ENCODE data around the gene AVEN.

AVEN gene

GRCh38 chr15:34011481-34011880, 27.5 kb downstream of the AVEN start:
- Histone ChIP-seq H2AFZ (ENCODE audit: low read length) (no peak overlapping the region), H3K9ac (ENCODE audit: low read length) (no peak overlapping the region), H3K4me1 (ENCODE audit: low read length) (no peaks in the 10 kb centered on the region), H3K36me3 (replicated peaks; ENCODE audit: insufficient read depth, low read length) (no peaks in the 10 kb centered on the region), H3K9me2 (replicated peaks; ENCODE audit: insufficient read depth, low read length) (no peaks in the 10 kb centered on the region), H3K4me2 (ENCODE audit: low read depth, low read length) (no peak overlapping the region), H3K27ac (ENCODE audit: low read length) (no peak overlapping the region), H3K4me3 (ENCODE audit: low read length) (no peak overlapping the region), H3F3A (ENCODE audit: insufficient read depth, low read length) (no peaks in the 10 kb centered on the region), H3K9me3 (replicated peaks; ENCODE audit: insufficient read depth, low read length) (no peaks in the 10 kb centered on the region), H4K20me1 (ENCODE audit: insufficient read depth, low read length) (no peaks in the 10 kb centered on the region), H3K79me2 (ENCODE audit: low read length) (no peaks in the 10 kb centered on the region), H3K27me3 (replicated peaks; ENCODE audit: insufficient read depth, low read length) (no peaks in the 10 kb centered on the region)
- no peak for TF ChIP-seq CTCF (IDR thresholded peaks at IDR 0.05; ENCODE audit: low read length)
- no peak for TF ChIP-seq EZH2 (optimal IDR thresholded peaks at IDR 0.05; ENCODE audit: low read depth, low read length)
- no peak for TF ChIP-seq EZH2phosphoT487 (IDR thresholded peaks at IDR 0.05; ENCODE audit: low read length)
- DNase-seq: no peak

GRCh38 chr15:34010921-34011320, 28.1 kb downstream of the AVEN start:
- H3F3A ChIP-seq (ENCODE audit: insufficient read depth, low read length): no peaks in the 10 kb centered on the region
- no peak overlapping the region for H3K27ac ChIP-seq (ENCODE audit: low read length)
- H3K79me2 ChIP-seq (ENCODE audit: low read length): no peaks in the 10 kb centered on the region
- no peak for DNase-seq
- H3K4me3 ChIP-seq (ENCODE audit: low read length): no peak overlapping the region
- H4K20me1 ChIP-seq (ENCODE audit: insufficient read depth, low read length): no peaks in the 10 kb centered on the region
- no peak overlapping the region for H2AFZ ChIP-seq (ENCODE audit: low read length)
- H3K9me2 ChIP-seq (replicated peaks; ENCODE audit: insufficient read depth, low read length): no peaks in the 10 kb centered on the region
- TF ChIP-seq CTCF (IDR thresholded peaks at IDR 0.05; ENCODE audit: low read length) (no peak), EZH2phosphoT487 (IDR thresholded peaks at IDR 0.05; ENCODE audit: low read length) (no peak), EZH2 (optimal IDR thresholded peaks at IDR 0.05; ENCODE audit: low read depth, low read length) (no peak)
- H3K4me2 ChIP-seq (ENCODE audit: low read depth, low read length): no peak overlapping the region
- H3K9me3 ChIP-seq (replicated peaks; ENCODE audit: insufficient read depth, low read length): no peaks in the 10 kb centered on the region
- no peaks in the 10 kb centered on the region for H3K36me3 ChIP-seq (replicated peaks; ENCODE audit: insufficient read depth, low read length)
- H3K27me3 ChIP-seq (replicated peaks; ENCODE audit: insufficient read depth, low read length): no peaks in the 10 kb centered on the region
- H3K4me1 ChIP-seq (ENCODE audit: low read length): no peaks in the 10 kb centered on the region
- H3K9ac ChIP-seq (ENCODE audit: low read length): no peak overlapping the region

- no peak overlapping the region for H3K4me2 ChIP-seq (ENCODE audit: low read depth, low read length)
- H3K9ac ChIP-seq (ENCODE audit: low read length): no peak overlapping the region
- no peak for DNase-seq
- no peaks in the 10 kb centered on the region for H3K27me3 ChIP-seq (replicated peaks; ENCODE audit: insufficient read depth, low read length)
- H3K4me3 ChIP-seq (ENCODE audit: low read length): no peak overlapping the region
- H3K79me2 ChIP-seq (ENCODE audit: low read length): no peaks in the 10 kb centered on the region
- TF ChIP-seq CTCF (IDR thresholded peaks at IDR 0.05; ENCODE audit: low read length) (no peak), EZH2 (optimal IDR thresholded peaks at IDR 0.05; ENCODE audit: low read depth, low read length) (no peak), EZH2phosphoT487 (IDR thresholded peaks at IDR 0.05; ENCODE audit: low read length) (no peak)
- no peaks in the 10 kb centered on the region for H3K36me3 ChIP-seq (replicated peaks; ENCODE audit: insufficient read depth, low read length)
- H3K9me2 ChIP-seq (replicated peaks; ENCODE audit: insufficient read depth, low read length): no peaks in the 10 kb centered on the region
- H3K4me1 ChIP-seq (ENCODE audit: low read length): no peaks in the 10 kb centered on the region
- no peaks in the 10 kb centered on the region for H4K20me1 ChIP-seq (ENCODE audit: insufficient read depth, low read length)
- no peaks in the 10 kb centered on the region for H3F3A ChIP-seq (ENCODE audit: insufficient read depth, low read length)
- no peaks in the 10 kb centered on the region for H3K9me3 ChIP-seq (replicated peaks; ENCODE audit: insufficient read depth, low read length)
- no peak overlapping the region for H3K27ac ChIP-seq (ENCODE audit: low read length)
- H2AFZ ChIP-seq (ENCODE audit: low read length): no peak overlapping the region
Measured at GRCh38 chr15:34009656-34010055, 29.3 kb downstream of the AVEN start.
